GM12878 (cell line): ENCODE data around the gene BSND. TPM values are rescaled to one million over a fixed set of nuclear protein-coding genes. Genes with fewer than 3 reads are reported as not detected.

Experiments used
- ATAC-seq: fragments of 200-7000 bp; cut with Tn5 transposase; 3 replicates; pipeline ENCODE4 v1.9.1; 2020; ENCODE audit warnings: mild to moderate bottlenecking, moderate library complexity
- BruUV-seq: library from RNA; stranded (reverse); fragments of 400-500 nt; replicated peaks from 2 replicates; lab custom pipeline; 2021; lab: Mats Ljungman, UMichigan
- CTCF ChIA-PET: fragments of 300-600 bp; sonication (Branson Sonifier 250); formaldehyde crosslinking; extraction: SDS; loops from one replicate; lab custom pipeline; 2021; ENCODE audit warnings: inconsistent platforms; lab: Yijun Ruan, JAX
- POLR2A ChIA-PET: fragments of 350-600 bp; formaldehyde crosslinking; extraction: SDS; loops from one replicate; lab custom pipeline; 2021; ENCODE audit warnings: inconsistent platforms; lab: Charles Lee
- RAD21 ChIA-PET: fragments of 300-600 bp; sonication (Branson Sonifier 250); formaldehyde crosslinking; loops from one replicate; lab custom pipeline; 2023; ENCODE audit warnings: antibody characterized with exemption; ENCODE audit not compliant: unreplicated experiment; lab: Charles Lee
- SMC1A ChIA-PET: fragments of 300-600 bp; sonication (Branson Sonifier 250); formaldehyde crosslinking; loops from one replicate; lab custom pipeline; 2023; ENCODE audit not compliant: unreplicated experiment, uncharacterized antibody; lab: Charles Lee
- DNase-seq: peaks from one replicate; pipeline ENCODE4 v3.0.0-alpha.2; 2011; ENCODE audit warnings: low read depth, low spot score
- FAIRE-seq: peaks from 3 replicates; lab custom pipeline; 2011; peaks lifted over from hg19 to GRCh38; lab: Jason Lieb, UNC
- H2AFZ ChIP-seq: 2 replicates; pipeline ENCODE4 v1.6.0; 2011; ENCODE audit warnings: low read depth, low read length, control low read depth; ENCODE audit not compliant: control insufficient read depth
- H3K27ac ChIP-seq: 2 replicates; pipeline ENCODE4 v1.5.1; 2011; ENCODE audit warnings: control low read depth; ENCODE audit not compliant: control insufficient read depth, insufficient read depth
- H3K27me3 ChIP-seq, 2 experiments: replicated peaks in 1 of 2; 2 replicates each; pipeline versions ENCODE4 v1.6.0 to v1.6.1; 2011; ENCODE audit warnings: low read length in 1 of 2; ENCODE audit not compliant: control insufficient read depth in 2 of 2, insufficient read depth in 2 of 2
- H3K36me3 ChIP-seq, 2 experiments: 2 replicates each; pipeline ENCODE4 v1.5.1; 2011; ENCODE audit warnings: low read length in 1 of 2; ENCODE audit not compliant: control insufficient read depth in 2 of 2, insufficient read depth in 2 of 2
- H3K4me1 ChIP-seq: 2 replicates; pipeline ENCODE4 v1.6.1; 2011; ENCODE audit warnings: mild to moderate bottlenecking, low read length, moderate library complexity, mixed read lengths; ENCODE audit not compliant: control insufficient read depth, insufficient read depth
- H3K4me2 ChIP-seq: 2 replicates; pipeline ENCODE4 v1.6.0; 2011; ENCODE audit warnings: control low read depth; ENCODE audit not compliant: control insufficient read depth, insufficient read depth
- H3K4me3 ChIP-seq: fragments of 200-600 bp; sonication (generic); 2 replicates; pipeline ENCODE4 v1.5.1; 2016
- H3K79me2 ChIP-seq: 2 replicates; pipeline ENCODE4 v1.6.0; 2011; ENCODE audit warnings: low read length; ENCODE audit not compliant: control insufficient read depth, insufficient read depth
- H3K9ac ChIP-seq: 2 replicates; pipeline ENCODE4 v1.8.0; 2011; ENCODE audit warnings: low read length, control low read depth, mixed read lengths; ENCODE audit not compliant: control insufficient read depth, insufficient read depth
- H3K9me3 ChIP-seq: replicated peaks from 3 replicates; pipeline ENCODE4 v1.5.1; 2011; ENCODE audit warnings: mild to moderate bottlenecking, low read length; ENCODE audit not compliant: control insufficient read depth, insufficient read depth
- H4K20me1 ChIP-seq: 2 replicates; pipeline ENCODE4 v1.6.0; 2011; ENCODE audit not compliant: control insufficient read depth, insufficient read depth
- ATF7 ChIP-seq: fragments of 450-650 bp; IDR thresholded peaks from 2 replicates; pipeline ENCODE4 v1.6.1; 2016; ENCODE audit warnings: low read depth, mild to moderate bottlenecking
- BRCA1 ChIP-seq: IDR thresholded peaks from 2 replicates; pipeline ENCODE4 v1.6.1; 2011; ENCODE audit warnings: low read depth, low read length, improper control_type of control experiment
- EED ChIP-seq: sonication (generic); IDR thresholded peaks from 2 replicates; pipeline ENCODE4 v1.6.1; 2016; ENCODE audit warnings: antibody characterized with exemption, low read depth
- IRF4 ChIP-seq: IDR thresholded peaks from 2 replicates; pipeline ENCODE4 v1.6.1; 2011; ENCODE audit warnings: low read depth, low read length
- NR2C2 ChIP-seq: IDR thresholded peaks from 2 replicates; pipeline ENCODE4 v1.6.1; 2011; ENCODE audit warnings: borderline replicate concordance, low read depth; ENCODE audit not compliant: control insufficient read depth, insufficient read length
- ZNF217 ChIP-seq: fragments of 450-650 bp; IDR thresholded peaks from 2 replicates; pipeline ENCODE4 v1.6.1; 2017; ENCODE audit warnings: antibody characterized with exemption, mild to moderate bottlenecking
- ZNF274 ChIP-seq: IDR thresholded peaks from one replicate; pipeline ENCODE4 v1.8.0; 2011; ENCODE audit not compliant: insufficient read length, insufficient read depth
- WGBS: methylation state at CpG from one replicate; pipeline ENCODE4 v1.1.6; 2016; ENCODE audit warnings: low lambda C conversion rate; ENCODE audit not compliant: insufficient replicate concordance, insufficient coverage; ENCODE audit errors: missing lambda C conversion rate; 5-methylcytosine and 5-hydroxymethylcytosine counted together
- in situ Hi-C: fragments of 300-500 bp; cut with MboI; formaldehyde crosslinking; loops from 9 replicates; pipeline ENCODE4 v1.14.3; 2018; ENCODE audit warnings: mixed read lengths
- intact Hi-C: fragments of 100-400 bp; cut with micrococcal nuclease; formaldehyde crosslinking; loops from one replicate; pipeline ENCODE4 v1.14.2; 2022; ENCODE audit not compliant: unreplicated experiment
- polyA plus RNA-seq, 11 experiments: library from polyadenylated mRNA; depleted of rRNA in 4 of 11; unstranded in 6 of 11; stranded (reverse) in 5 of 11; fragments of >200 nt; fragmentation: Nextera tagmentation in 4 of 11; fragmentation: Illumina TruSeq in 1 of 11; extraction: Ambion mirVana in 4 of 11; extraction: Trizol in 1 of 11; gene quantifications; 1 replicate in 1 of 11; 2 replicates in 10 of 11; pipeline versions ENCODE4 v1.2.1 to v1.2.3, GENCODE V29; 2011 to 2016; ENCODE audit warnings: inconsistent platforms in 2 of 11, missing spikeins in 2 of 11, low read depth in 1 of 11
- total RNA-seq, 4 experiments: library from RNA; depleted of rRNA in 3 of 4; stranded (reverse); fragments of >200 nt in 3 of 4; fragmentation: Illumina TruSeq in 1 of 4; extraction: Trizol in 1 of 4; gene quantifications; 2 replicates each; pipeline versions ENCODE4 v1.2.1 to v1.2.3, GENCODE V29; 2013 to 2021
- TF ChIP-seq, protein P1 (sequence below): fragments of 450-650 bp; formaldehyde crosslinking; IDR thresholded peaks from 2 replicates; pipeline ENCODE4 v1.5.0; 2022; ENCODE audit warnings: mild to moderate bottlenecking, missing genetic modification characterization
- TF ChIP-seq, protein P2 (sequence below): fragments of 150-350 bp; IDR thresholded peaks from 2 replicates; pipeline ENCODE4 v1.6.1; 2014; ENCODE audit warnings: mild to moderate bottlenecking, low read depth, low read length
- TF ChIP-seq, protein P3 (sequence below): IDR thresholded peaks from 2 replicates; pipeline ENCODE4 v1.6.1; 2011; ENCODE audit warnings: low read depth, low read length, improper control_type of control experiment, borderline replicate concordance
- TF ChIP-seq, protein P4 (sequence below): fragments of 150-350 bp; IDR thresholded peaks from 2 replicates; pipeline ENCODE4 v1.6.1; 2016; ENCODE audit warnings: low read depth, low read length
- TF ChIP-seq, protein P5 (sequence below): fragments of 450-650 bp; IDR thresholded peaks from 2 replicates; pipeline ENCODE4 v1.6.1; 2014; ENCODE audit warnings: mild to moderate bottlenecking
- TF ChIP-seq, protein P6 (sequence below): fragments of 450-650 bp; IDR thresholded peaks from 2 replicates; pipeline ENCODE4 v1.6.1; 2016; ENCODE audit warnings: mild to moderate bottlenecking

BSND gene
- total and polyA plus RNA-seq, 10 of the 15 experiments (the other 5 are each of a cell fraction or from before 2014, with no cell fraction given): not detected

DNA sequence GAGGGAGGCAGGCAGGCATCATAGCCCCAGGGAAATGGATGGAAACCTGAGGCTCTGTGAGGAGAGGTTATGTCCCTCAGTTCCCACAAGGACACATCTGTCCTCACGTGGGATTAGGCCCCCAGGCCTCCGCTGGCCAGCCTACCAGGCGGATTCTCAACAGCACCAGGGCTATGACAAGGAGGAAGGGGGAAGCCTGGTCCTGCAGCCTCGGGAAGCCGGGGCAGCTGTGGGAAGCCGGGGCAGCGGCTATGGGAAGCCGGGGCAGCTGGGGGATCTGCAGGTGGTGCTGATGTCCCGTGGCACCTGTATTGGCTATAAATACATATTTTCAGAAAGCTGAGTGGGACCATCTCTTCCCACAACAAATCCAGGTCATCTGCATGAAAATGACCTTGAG lies 19.7 kb downstream of the BSND start:
- ChIA-PET SMC1A (no interaction called here), POLR2A (no interaction called here), RAD21 (interaction anchor here (1.7 kb wide), 1 partner anchor 73 kb away, joined by 3 read pairs; no protein-coding TSS in a partner anchor), CTCF (interaction anchor here (0.6 to 14.2 kb wide), 2 partner anchors 71 to 730 kb away, joined by 4 to 218 read pairs; no protein-coding TSS in a partner anchor)
- no peaks in the 10 kb centered on the region for H3K9me3 ChIP-seq
- H3K4me2 ChIP-seq: no peak overlapping the region
- H3K4me3 ChIP-seq: no peak overlapping the region
- 30% methylated on average over 9 of the region's 9 CpGs for WGBS
- intact Hi-C loops (no loop called here), in situ Hi-C loops (no loop called here)
- peaks cover 0 to 4% of the 10 kb centered on the region in 2 experiments; a peak in 2 of 4 replicates for H3K27me3 ChIP-seq
- no TSS peak for BruUV-seq
- DNase-seq: no peak
- no peaks in the 10 kb centered on the region for H3K36me3 ChIP-seq
- no peak overlapping the region for H2AFZ ChIP-seq
- FAIRE-seq: no peak
- H3K27ac ChIP-seq: no peak overlapping the region
- no peaks in the 10 kb centered on the region for H3K4me1 ChIP-seq
- no peak for ATAC-seq
- H3K9ac ChIP-seq: no peak overlapping the region
- H4K20me1 ChIP-seq: no peaks in the 10 kb centered on the region
- no peaks in the 10 kb centered on the region for H3K79me2 ChIP-seq
- TF ChIP-seq, protein P1, sequence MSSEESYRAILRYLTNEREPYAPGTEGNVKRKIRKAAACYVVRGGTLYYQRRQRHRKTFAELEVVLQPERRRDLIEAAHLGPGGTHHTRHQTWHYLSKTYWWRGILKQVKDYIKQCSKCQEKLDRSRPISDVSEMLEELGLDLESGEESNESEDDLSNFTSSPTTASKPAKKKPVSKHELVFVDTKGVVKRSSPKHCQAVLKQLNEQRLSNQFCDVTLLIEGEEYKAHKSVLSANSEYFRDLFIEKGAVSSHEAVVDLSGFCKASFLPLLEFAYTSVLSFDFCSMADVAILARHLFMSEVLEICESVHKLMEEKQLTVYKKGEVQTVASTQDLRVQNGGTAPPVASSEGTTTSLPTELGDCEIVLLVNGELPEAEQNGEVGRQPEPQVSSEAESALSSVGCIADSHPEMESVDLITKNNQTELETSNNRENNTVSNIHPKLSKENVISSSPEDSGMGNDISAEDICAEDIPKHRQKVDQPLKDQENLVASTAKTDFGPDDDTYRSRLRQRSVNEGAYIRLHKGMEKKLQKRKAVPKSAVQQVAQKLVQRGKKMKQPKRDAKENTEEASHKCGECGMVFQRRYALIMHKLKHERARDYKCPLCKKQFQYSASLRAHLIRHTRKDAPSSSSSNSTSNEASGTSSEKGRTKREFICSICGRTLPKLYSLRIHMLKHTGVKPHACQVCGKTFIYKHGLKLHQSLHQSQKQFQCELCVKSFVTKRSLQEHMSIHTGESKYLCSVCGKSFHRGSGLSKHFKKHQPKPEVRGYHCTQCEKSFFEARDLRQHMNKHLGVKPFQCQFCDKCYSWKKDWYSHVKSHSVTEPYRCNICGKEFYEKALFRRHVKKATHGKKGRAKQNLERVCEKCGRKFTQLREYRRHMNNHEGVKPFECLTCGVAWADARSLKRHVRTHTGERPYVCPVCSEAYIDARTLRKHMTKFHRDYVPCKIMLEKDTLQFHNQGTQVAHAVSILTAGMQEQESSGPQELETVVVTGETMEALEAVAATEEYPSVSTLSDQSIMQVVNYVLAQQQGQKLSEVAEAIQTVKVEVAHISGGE (CRISPR knock-in tag): no peak
- TF ChIP-seq EED (no peak), ZNF274 (no peak), ATF7 (no peak), IRF4 (no peak), NR2C2 (no peak), ZNF217 (no peak), BRCA1 (no peak)
- TF ChIP-seq, protein P2, sequence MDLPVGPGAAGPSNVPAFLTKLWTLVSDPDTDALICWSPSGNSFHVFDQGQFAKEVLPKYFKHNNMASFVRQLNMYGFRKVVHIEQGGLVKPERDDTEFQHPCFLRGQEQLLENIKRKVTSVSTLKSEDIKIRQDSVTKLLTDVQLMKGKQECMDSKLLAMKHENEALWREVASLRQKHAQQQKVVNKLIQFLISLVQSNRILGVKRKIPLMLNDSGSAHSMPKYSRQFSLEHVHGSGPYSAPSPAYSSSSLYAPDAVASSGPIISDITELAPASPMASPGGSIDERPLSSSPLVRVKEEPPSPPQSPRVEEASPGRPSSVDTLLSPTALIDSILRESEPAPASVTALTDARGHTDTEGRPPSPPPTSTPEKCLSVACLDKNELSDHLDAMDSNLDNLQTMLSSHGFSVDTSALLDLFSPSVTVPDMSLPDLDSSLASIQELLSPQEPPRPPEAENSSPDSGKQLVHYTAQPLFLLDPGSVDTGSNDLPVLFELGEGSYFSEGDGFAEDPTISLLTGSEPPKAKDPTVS: no peak
- TF ChIP-seq, protein P3, sequence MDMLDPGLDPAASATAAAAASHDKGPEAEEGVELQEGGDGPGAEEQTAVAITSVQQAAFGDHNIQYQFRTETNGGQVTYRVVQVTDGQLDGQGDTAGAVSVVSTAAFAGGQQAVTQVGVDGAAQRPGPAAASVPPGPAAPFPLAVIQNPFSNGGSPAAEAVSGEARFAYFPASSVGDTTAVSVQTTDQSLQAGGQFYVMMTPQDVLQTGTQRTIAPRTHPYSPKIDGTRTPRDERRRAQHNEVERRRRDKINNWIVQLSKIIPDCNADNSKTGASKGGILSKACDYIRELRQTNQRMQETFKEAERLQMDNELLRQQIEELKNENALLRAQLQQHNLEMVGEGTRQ: no peak
- TF ChIP-seq, protein P4, sequence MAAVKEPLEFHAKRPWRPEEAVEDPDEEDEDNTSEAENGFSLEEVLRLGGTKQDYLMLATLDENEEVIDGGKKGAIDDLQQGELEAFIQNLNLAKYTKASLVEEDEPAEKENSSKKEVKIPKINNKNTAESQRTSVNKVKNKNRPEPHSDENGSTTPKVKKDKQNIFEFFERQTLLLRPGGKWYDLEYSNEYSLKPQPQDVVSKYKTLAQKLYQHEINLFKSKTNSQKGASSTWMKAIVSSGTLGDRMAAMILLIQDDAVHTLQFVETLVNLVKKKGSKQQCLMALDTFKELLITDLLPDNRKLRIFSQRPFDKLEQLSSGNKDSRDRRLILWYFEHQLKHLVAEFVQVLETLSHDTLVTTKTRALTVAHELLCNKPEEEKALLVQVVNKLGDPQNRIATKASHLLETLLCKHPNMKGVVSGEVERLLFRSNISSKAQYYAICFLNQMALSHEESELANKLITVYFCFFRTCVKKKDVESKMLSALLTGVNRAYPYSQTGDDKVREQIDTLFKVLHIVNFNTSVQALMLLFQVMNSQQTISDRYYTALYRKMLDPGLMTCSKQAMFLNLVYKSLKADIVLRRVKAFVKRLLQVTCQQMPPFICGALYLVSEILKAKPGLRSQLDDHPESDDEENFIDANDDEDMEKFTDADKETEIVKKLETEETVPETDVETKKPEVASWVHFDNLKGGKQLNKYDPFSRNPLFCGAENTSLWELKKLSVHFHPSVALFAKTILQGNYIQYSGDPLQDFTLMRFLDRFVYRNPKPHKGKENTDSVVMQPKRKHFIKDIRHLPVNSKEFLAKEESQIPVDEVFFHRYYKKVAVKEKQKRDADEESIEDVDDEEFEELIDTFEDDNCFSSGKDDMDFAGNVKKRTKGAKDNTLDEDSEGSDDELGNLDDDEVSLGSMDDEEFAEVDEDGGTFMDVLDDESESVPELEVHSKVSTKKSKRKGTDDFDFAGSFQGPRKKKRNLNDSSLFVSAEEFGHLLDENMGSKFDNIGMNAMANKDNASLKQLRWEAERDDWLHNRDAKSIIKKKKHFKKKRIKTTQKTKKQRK: no peak
- TF ChIP-seq, protein P5, sequence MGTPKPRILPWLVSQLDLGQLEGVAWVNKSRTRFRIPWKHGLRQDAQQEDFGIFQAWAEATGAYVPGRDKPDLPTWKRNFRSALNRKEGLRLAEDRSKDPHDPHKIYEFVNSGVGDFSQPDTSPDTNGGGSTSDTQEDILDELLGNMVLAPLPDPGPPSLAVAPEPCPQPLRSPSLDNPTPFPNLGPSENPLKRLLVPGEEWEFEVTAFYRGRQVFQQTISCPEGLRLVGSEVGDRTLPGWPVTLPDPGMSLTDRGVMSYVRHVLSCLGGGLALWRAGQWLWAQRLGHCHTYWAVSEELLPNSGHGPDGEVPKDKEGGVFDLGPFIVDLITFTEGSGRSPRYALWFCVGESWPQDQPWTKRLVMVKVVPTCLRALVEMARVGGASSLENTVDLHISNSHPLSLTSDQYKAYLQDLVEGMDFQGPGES: no peak
- TF ChIP-seq, protein P6, sequence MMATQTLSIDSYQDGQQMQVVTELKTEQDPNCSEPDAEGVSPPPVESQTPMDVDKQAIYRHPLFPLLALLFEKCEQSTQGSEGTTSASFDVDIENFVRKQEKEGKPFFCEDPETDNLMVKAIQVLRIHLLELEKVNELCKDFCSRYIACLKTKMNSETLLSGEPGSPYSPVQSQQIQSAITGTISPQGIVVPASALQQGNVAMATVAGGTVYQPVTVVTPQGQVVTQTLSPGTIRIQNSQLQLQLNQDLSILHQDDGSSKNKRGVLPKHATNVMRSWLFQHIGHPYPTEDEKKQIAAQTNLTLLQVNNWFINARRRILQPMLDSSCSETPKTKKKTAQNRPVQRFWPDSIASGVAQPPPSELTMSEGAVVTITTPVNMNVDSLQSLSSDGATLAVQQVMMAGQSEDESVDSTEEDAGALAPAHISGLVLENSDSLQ: no peak
